Activated naive CD8-positive, alpha-beta T cell treated with anti-CD3 and anti-CD28 coated beads, Interleukin-2, amount 50 U/mL, for 16 hours (primary cell): ENCODE data around the gene RPS24.
A peak's percentile ranks its signal among the peaks of the same experiment; 100 is the strongest.

Experiments
- DNase-seq: peaks from one replicate; pipeline ENCODE4 v3.0.0-alpha.2; 2020; ENCODE audit warnings: low read depth, low spot score

RPS24 gene

DNA sequence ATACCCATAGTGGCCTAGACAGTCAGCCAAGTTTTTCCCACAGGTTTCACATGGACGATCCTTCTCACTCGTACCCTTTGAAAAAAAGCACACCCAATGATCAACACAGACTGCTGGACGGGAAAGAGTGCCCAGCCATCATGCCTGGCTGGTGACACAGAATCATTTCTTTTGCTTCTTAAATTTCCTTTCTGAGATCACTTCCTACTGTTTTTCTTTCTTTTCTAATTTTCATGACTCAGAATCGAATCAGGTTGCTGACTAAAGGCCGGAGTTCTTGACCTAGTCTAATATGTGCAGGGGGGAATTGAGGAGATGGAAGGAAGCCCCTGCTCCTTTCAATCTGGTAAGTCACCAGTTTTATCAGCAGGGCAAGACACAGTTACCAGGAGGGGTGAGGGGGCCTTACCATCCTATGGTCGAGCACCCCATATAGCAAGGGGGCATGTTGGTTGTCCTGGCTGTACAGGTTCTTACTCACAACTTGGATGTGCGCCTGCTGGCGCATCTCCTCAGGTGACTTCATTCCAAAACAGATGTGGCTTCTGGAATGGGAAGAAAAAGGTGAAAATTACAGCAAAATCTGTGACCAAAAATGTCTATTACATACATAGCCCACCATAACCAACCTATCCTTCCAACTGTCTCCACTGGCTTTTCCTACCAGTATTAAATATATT lies 7.8 kb upstream of the RPS24 start:
- DNase-seq, result no peak

GRCh38 chr10:78028438-78029268 lies 5.0 kb upstream of the RPS24 start:
- no peak for DNase-seq

GRCh38 chr10:78029269-78030226 lies 4.1 kb upstream of the RPS24 start, which contains the start of gene POLR3A:
Gene POLR3A (minus strand): TSS chr10:78029515. CDS start chr10:78029407, 108 bp downstream.
- DNase-seq, result peak; percentile 82

- no peak for DNase-seq
Observed at GRCh38 chr10:78033387-78033636, 351 bp upstream of the RPS24 start.

DNA sequence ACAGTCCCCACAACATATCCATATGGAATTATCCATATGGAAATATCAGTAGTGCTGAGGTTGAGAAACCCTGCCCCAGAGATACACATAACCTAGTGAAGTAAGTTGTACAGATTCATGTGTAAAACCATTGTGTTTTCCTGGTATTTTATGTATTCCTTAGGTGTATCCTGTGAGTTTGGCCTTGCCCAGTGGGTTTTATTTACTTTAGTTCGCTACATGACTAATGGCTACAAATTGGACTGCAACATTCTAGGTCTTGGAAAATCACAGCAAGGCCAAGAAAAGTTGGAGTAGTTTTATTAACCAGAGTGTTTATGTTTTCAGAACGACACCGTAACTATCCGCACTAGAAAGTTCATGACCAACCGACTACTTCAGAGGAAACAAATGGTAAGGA lies 1.4 kb downstream of the RPS24 start:
- no peak for DNase-seq

- no peak for DNase-seq
Observed at GRCh38 chr10:78035437-78035836, 1.8 kb downstream of the RPS24 start.

GRCh38 chr10:78035933-78036583 lies 2.4 kb downstream of the RPS24 start:
- no peak for DNase-seq

DNA sequence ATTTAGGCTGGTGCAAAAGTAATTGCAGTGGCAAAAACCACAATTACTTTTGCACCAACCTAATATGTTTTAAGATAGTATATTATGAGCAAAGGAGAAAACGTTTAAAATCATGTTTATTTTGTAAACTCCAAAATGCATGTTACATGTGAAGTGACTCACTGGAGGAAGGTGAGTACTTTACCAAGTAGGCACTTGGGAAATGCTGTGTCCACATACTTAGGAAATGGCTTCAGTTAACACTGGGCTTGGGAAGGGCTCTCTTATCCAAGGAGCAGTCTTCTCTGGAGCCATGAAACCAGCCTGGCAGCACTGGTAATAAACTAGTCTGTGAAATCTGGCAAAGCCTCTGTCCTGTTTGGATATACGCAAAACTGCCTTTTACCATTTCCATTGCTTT lies 4.4 kb downstream of the RPS24 start:
- DNase-seq, result no peak

DNA sequence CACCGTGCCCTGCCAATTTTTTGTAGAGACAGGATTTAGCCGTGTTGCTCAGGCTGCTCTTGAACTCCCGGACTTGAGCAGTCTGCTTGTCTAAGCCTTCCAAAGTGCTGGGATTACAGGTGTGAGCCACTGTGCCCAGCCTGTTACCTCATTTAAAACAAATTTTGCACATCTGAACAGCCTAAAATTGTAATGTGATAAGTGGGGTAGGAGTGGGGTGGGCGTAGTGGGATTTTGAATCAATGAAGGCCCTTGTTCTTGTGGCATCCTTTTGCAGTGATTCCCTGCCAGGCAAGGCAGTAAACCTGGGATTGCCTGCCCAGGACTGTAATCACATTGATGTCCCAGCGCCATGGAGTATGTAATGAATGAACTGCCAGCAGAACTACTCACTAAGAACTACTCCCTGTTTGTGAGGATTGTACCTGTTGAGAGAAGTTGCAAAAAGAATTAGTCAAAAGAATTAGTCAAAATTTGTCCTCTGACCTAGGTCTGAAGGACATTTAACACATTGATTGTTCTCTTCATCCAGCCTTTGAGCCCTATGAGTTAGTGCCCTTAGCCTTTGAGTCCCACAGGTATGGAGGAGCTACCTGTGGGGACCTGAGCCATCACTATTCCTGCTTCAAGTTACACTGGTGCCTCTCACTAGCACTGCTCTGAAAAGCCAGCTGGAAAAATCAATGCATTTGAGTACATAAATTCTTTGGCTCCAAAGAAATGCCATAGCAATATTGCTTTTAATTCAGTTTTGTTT lies 5.3 kb downstream of the RPS24 start:
- DNase-seq, result no peak

DNA sequence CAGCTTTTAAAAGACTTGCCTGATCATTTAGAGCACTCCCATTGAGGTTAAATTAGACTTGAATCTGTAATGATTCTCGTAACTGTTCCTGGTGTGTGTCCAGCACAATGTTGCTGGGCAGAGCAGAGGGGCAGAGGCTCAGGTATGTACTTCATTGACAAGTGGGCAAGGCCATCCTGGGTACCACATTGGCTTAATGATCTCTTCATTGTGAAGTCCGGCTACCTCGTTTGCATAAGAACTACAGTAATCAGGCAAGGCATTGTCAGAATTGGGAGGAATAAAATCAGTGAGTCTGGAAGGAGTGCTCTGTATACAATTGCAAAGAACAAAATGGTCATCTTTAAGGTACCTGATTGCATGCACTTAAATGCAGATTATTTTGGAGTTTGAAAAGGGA lies 6.1 kb downstream of the RPS24 start:
- no peak for DNase-seq

DNA sequence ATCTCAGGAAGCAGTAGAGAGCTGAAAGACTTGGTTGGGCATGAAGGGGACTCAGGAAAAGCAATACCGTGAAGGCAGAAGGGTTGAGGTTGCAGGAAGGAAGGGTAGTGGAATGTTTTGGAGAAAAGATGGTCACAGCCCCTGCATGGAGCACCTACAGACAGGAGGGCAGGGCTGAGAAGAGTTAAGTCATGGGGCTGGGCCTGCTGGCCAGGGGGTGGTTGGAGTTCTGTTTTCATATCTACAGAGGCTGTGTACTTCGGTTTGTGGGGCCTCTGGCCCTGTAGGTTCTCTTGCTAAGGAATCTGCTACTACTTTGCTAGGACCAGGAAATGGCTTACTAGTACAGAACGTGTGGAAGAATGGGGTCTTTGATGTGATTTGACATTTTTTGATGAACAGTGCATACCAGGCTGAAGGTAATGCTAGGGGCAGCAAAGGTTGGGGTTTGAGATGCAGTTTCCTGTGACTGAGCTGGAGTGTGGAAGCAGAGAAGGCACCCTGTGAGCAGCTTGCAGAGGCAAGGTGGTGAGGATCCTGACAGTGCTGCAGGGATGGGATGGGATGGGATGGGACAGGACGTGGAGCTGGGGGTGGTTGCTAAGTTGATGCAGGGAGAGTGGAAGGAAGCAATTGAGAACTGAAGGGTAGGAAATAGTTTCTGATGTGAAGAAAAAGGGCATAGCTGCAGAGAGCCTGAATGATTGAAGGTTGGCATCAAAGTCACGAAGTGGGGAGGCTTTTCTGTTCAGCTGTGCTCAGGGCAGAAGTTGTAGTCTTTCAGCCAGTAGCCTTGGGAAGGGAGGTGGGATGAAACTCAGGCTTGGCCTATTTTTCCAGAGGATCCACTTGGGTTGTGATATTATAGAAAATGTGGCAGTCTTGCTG lies 7.8 kb downstream of the RPS24 start:
- DNase-seq, result no peak

DNA sequence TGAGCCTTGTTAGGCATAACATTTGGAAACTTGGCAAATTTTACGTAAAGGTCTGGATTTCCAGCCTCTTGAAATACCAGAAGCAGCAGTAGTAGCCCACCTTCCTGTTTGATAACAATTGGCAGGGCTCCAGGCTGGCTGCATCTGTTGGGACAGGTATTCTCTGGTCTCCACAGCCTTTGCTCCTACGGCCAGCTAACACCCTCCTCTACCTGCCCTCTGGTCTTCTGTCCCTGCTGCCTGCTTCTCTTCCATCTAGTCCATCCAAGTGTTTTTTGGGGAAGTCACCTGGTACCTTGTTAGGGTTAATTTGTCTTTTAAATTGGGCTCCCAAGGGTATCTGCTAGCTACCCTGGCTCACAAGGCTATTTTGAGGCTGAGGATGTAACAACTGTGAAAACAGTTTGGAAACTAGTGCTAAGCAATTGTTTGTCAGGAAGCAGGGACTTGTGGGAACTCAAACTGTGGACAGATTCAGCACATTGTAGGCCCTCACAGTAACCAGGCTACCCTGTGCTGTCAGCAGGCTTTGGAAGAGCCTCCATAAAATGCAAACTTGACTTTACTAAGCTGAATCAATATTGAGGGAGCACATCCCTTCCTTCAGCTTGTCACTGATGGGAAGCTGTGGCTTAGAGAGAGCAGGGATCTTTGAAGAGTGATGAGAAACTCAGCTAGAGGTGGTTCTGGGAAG lies 8.5 kb downstream of the RPS24 start:
- no peak for DNase-seq

- DNase-seq, result no peak
Observed at GRCh38 chr10:78042752-78043104, 9.1 kb downstream of the RPS24 start.

DNA sequence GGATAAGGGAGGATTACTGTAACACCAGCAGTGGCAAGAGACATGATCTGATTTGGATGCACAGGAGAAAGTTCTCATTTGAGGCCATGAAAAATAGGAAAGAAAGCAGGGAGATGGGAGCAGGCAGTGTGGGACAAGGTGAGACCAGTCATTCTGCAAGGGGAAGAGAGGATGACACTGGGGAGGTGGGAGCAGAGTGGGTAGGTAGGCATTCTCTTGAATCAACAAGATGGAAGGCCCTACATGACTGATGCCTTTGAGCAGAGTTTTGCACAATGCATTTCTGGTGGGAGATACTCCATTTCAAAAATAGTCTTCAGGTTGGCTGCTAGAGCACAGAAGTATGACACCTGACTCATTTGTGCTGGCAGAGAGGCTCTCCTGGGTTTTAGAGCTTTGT lies 10.5 kb downstream of the RPS24 start:
- no peak for DNase-seq

GRCh38 chr10:78044699-78045098 lies 11.0 kb downstream of the RPS24 start:
- DNase-seq, result no peak

DNA sequence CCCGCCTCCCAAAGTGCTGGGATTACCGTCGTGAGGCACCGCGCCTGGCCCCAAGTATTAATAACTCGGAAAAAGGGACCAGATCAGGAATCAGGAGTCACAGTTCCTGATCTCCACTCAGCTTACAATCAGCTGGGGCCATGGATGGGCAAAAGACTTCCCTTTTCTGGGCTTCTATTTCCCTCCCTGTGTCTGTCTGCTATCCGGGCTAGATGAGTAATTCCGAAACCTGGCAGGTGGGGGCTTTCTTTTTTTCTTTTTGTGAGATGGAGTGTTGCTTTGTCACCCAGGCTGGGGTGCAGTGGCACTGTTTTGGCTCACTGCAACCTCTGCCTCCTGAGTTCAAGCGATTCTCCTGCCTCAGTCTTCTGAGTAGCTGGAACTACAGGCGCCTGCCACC lies 11.6 kb downstream of the RPS24 start:
- no peak for DNase-seq

GRCh38 chr10:78045856-78046255 lies 12.2 kb downstream of the RPS24 start:
- DNase-seq, result no peak

DNA sequence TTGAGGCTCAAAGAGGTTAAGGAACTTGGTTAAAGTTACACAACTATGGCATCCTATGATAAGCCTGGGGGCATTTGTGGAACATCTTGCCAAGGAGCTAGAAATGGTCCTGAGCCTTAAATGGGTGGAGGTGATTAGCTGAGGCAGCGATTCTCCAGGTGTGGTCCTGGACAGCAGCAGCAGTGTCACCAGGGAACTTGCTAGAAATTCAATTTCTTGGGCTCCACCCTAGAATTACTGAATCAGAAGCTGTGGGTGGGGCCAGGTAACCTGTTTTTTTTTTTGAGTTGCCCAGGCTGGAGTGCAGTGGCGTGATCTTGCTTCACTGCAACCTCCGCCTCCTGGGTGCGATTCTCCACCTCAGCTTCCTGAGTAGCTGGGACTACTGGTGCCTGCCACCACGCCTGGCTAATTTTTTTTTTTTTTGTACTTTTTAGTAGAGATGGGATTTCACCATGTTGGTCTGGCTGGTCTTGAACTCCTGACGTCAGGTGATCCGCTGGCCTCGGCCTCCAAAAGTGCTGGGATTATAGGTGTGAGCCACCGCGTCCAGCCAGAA lies 13.1 kb downstream of the RPS24 start:
- no peak for DNase-seq

- peak; percentile 62 for DNase-seq
Observed at GRCh38 chr10:78047314-78047891, 13.7 kb downstream of the RPS24 start.
